Liver (tissue), 3 donors: ENCODE results near the gene CDK8.

ENCODE experiments used
- CTCF ChIP-seq: fragments of 150-350 bp; IDR thresholded peaks from 2 replicates; pipeline ENCODE4 v1.5.1; 2017; ENCODE audit warnings: improper control_type of control experiment, low read depth, low read length; ENCODE audit not compliant: missing input control
- EGR1 ChIP-seq, 2 donors: IDR thresholded peaks; 2 replicates each; pipeline ENCODE4 v1.6.1; 2016 to 2018; ENCODE audit warnings: antibody characterized with exemption in 2 of 2, low read depth in 2 of 2
- FOXA1 ChIP-seq: IDR thresholded peaks from 2 replicates; pipeline ENCODE4 v1.6.1; 2016; ENCODE audit warnings: antibody characterized with exemption
- GABPA ChIP-seq, 2 donors: IDR thresholded peaks in 1 of 2; conservative IDR thresholded peaks in 1 of 2; 2 replicates each; pipeline ENCODE4 v1.6.1; 2016; ENCODE audit warnings: antibody characterized with exemption in 2 of 2, mild to moderate bottlenecking in 1 of 2, moderate library complexity in 1 of 2
- MAX ChIP-seq: IDR thresholded peaks from 2 replicates; pipeline ENCODE4 v1.6.1; 2016; ENCODE audit warnings: antibody characterized with exemption
- RAD21 ChIP-seq, 2 donors: IDR thresholded peaks; 2 replicates each; pipeline ENCODE4 v1.6.1; 2016; ENCODE audit warnings: antibody characterized with exemption in 2 of 2, mild to moderate bottlenecking in 2 of 2
- SP1 ChIP-seq: IDR thresholded peaks from 2 replicates; pipeline ENCODE4 v1.6.1; 2018; ENCODE audit warnings: antibody characterized with exemption, mild to moderate bottlenecking
- TAF1 ChIP-seq: conservative IDR thresholded peaks from 2 replicates; pipeline ENCODE4 v1.6.1; 2016; ENCODE audit warnings: antibody characterized with exemption, mild to moderate bottlenecking
- donor health status: healthy.
- donor health status: healthy.

- no peak for TF ChIP-seq CTCF
- TF ChIP-seq EGR1 (IDR thresholded peaks at IDR 0.05; ENCODE audit: low read depth in 2 of 2) = no peak
- TF ChIP-seq MAX = no peak
- TF ChIP-seq FOXA1 = no peak
- no peak for TF ChIP-seq SP1
- no peak for TF ChIP-seq GABPA (IDR thresholded peaks at IDR 0.05 in 1 of 2, conservative IDR thresholded peaks at IDR 0.05 in 1 of 2)
- TF ChIP-seq RAD21 (IDR thresholded peaks at IDR 0.05) = no peak
- TF ChIP-seq TAF1 = no peak
Measured at GRCh38 chr13:26213345-26213744, 40.6 kb upstream of the CDK8 start.
